B cell (primary cell): Measurements from ENCODE around the gene STAP2. TPM values are rescaled to one million over a fixed set of nuclear protein-coding genes. Genes with fewer than 3 reads are reported as not detected.
A peak's percentile ranks its signal among the peaks of the same experiment; 100 is the strongest.

Experiments
- ATAC-seq: fragments of 200-7000 bp; cut with Tn5 transposase; one replicate; pipeline ENCODE4 v1.10.0; 2021; ENCODE audit warnings: low read depth, mild to moderate bottlenecking, moderate number of reproducible peaks, moderate library complexity
- CTCF ChIA-PET: fragments of 350-600 bp; sonication (Branson Sonifier 250); formaldehyde crosslinking; loops from one replicate; lab custom pipeline; 2021; ENCODE audit warnings: antibody characterized with exemption, inconsistent platforms; lab: Charles Lee
- POLR2A ChIA-PET: fragments of 350-600 bp; sonication (Branson Sonifier 250); formaldehyde crosslinking; loops from one replicate; lab custom pipeline; 2021; ENCODE audit warnings: antibody characterized with exemption; lab: Charles Lee
- DNase-seq: peaks from one replicate; pipeline ENCODE4 v3.0.0; 2013
- H2AFZ ChIP-seq: 2 replicates; pipeline ENCODE4 v1.6.1; 2012; ENCODE audit warnings: mild to moderate bottlenecking, low read depth, low read length; ENCODE audit not compliant: insufficient read depth, poor library complexity, severe bottlenecking
- H3K27ac ChIP-seq, 2 donors: 1 replicate in 1 of 2; 2 replicates in 1 of 2; pipeline ENCODE4 v1.5.1; 2012 to 2013; ENCODE audit warnings: low read length in 2 of 2, mild to moderate bottlenecking in 2 of 2, moderate library complexity in 1 of 2
- H3K27me3 ChIP-seq, 4 experiments: fragments of 200-600 bp in 1 of 4; sonication (generic) in 1 of 4; replicated peaks in 1 of 4; 1 replicate in 2 of 4; 2 replicates in 2 of 4; pipeline versions ENCODE4 v1.6.1 to v1.7.0; 2013 to 2016; ENCODE audit warnings: low read length in 3 of 4, mild to moderate bottlenecking in 2 of 4, mixed read lengths in 1 of 4, moderate library complexity in 1 of 4; ENCODE audit not compliant: insufficient read depth in 4 of 4, control insufficient read depth in 3 of 4; ENCODE audit errors: control extremely low read depth in 1 of 4
- H3K36me3 ChIP-seq, 2 experiments: replicated peaks in 1 of 2; 1 replicate in 1 of 2; 2 replicates in 1 of 2; pipeline versions ENCODE4 v1.6.1 to v1.7.1; 2013; ENCODE audit warnings: low read length in 1 of 2; ENCODE audit not compliant: insufficient read depth in 2 of 2, control insufficient read depth in 1 of 2; ENCODE audit errors: control extremely low read depth in 1 of 2, extremely low read depth in 1 of 2
- H3K4me1 ChIP-seq, 2 donors: fragments of 200-600 bp in 1 of 2; sonication (generic) in 1 of 2; 1 replicate in 1 of 2; 2 replicates in 1 of 2; pipeline versions ENCODE4 v1.5.1 to v1.6.1; 2013 to 2017; ENCODE audit warnings: low read length in 2 of 2; ENCODE audit not compliant: control insufficient read depth in 2 of 2, insufficient read depth in 2 of 2
- H3K4me2 ChIP-seq: replicated peaks from 2 replicates; pipeline ENCODE3; 2012; ENCODE audit warnings: mild to moderate bottlenecking, low read depth, low read length; ENCODE audit not compliant: poor library complexity, severe bottlenecking
- H3K4me3 ChIP-seq, 5 experiments: fragments of 200-600 bp in 1 of 5; sonication (generic) in 1 of 5; 1 replicate in 3 of 5; 2 replicates in 2 of 5; pipeline versions ENCODE4 v1.5.1 to v1.7.0; 2011 to 2016; ENCODE audit warnings: low read length in 4 of 5, mild to moderate bottlenecking in 4 of 5, low read depth in 2 of 5, control low read depth in 1 of 5, moderate library complexity in 1 of 5; ENCODE audit not compliant: insufficient read depth in 1 of 5; ENCODE audit errors: control extremely low read depth in 1 of 5, extremely low read depth in 1 of 5
- H3K79me2 ChIP-seq: fragments of 200-600 bp; sonication (generic); one replicate; pipeline ENCODE4 v1.6.0; 2016; ENCODE audit warnings: low read length; ENCODE audit not compliant: control insufficient read depth, insufficient read depth
- H3K9ac ChIP-seq: fragments of 200-600 bp; sonication (generic); 2 replicates; pipeline ENCODE4 v1.6.1; 2017; ENCODE audit warnings: mild to moderate bottlenecking, low read length, moderate library complexity
- H3K9me3 ChIP-seq, 3 donors: one replicate each; pipeline versions ENCODE4 v1.6.1 to v1.7.1; 2013; ENCODE audit warnings: low read length in 2 of 3; ENCODE audit not compliant: control insufficient read depth in 2 of 3, insufficient read depth in 1 of 3; ENCODE audit errors: control extremely low read depth in 1 of 3
- H4K20me1 ChIP-seq: 2 replicates; pipeline ENCODE4 v1.6.0; 2012; ENCODE audit warnings: mild to moderate bottlenecking, low read length; ENCODE audit not compliant: insufficient read depth, control insufficient read depth, poor library complexity, severe bottlenecking
- H3K27ac Mint-ChIP-seq: one replicate; pipeline ENCODE4 v1.8.0; 2021; ENCODE audit warnings: mixed read lengths
- H3K27me3 Mint-ChIP-seq: one replicate; pipeline ENCODE4 v1.8.0; 2021; ENCODE audit warnings: mixed read lengths
- H3K4me1 Mint-ChIP-seq: one replicate; pipeline ENCODE4 v1.8.0; 2021; ENCODE audit warnings: mixed read lengths
- H3K4me3 Mint-ChIP-seq: one replicate; pipeline ENCODE4 v1.8.0; 2021; ENCODE audit warnings: mixed read lengths
- H3K9me3 Mint-ChIP-seq: one replicate; pipeline ENCODE4 v1.8.0; 2022; ENCODE audit warnings: mixed read lengths; ENCODE audit not compliant: insufficient read depth
- EZH2 ChIP-seq: IDR thresholded peaks from 2 replicates; pipeline ENCODE4 v1.6.1; 2012; ENCODE audit warnings: borderline replicate concordance, low read depth, mild to moderate bottlenecking, moderate library complexity, low read length; ENCODE audit not compliant: insufficient read depth, poor library complexity, severe bottlenecking
- WGBS: methylation state at CpG from one replicate; pipeline ENCODE4 v1.1.5; 2013; ENCODE audit warnings: missing lambda C conversion rate; ENCODE audit not compliant: insufficient coverage; 5-methylcytosine and 5-hydroxymethylcytosine counted together
- intact Hi-C: fragments of 100-400 bp; cut with micrococcal nuclease; formaldehyde crosslinking; loops from one replicate; pipeline ENCODE4 v1.10.0; 2022
- polyA plus RNA-seq: library from polyadenylated mRNA; depleted of rRNA; stranded (reverse); fragments of >200 nt; gene quantifications from 2 replicates; pipeline ENCODE4 v1.2.3, GENCODE V29; 2012
- total RNA-seq, 2 donors: library from RNA; stranded (reverse); fragments of 120-200 nt in 1 of 2; gene quantifications; 1 replicate in 1 of 2; 2 replicates in 1 of 2; pipeline versions ENCODE4 v1.2.3 to v1.2.4, GENCODE V29; 2013 to 2022
- TF ChIP-seq, protein P1 (sequence below): fragments of 200-600 bp; IDR thresholded peaks from one replicate; pipeline ENCODE4 v1.8.0; 2022; ENCODE audit warnings: antibody characterized with exemption, mild to moderate bottlenecking

Gene STAP2
- total and polyA plus RNA-seq, 2 donors (not counting 1 experiment from before 2014, with no cell fraction given) = 0.27 to 0.72 TPM

DNA sequence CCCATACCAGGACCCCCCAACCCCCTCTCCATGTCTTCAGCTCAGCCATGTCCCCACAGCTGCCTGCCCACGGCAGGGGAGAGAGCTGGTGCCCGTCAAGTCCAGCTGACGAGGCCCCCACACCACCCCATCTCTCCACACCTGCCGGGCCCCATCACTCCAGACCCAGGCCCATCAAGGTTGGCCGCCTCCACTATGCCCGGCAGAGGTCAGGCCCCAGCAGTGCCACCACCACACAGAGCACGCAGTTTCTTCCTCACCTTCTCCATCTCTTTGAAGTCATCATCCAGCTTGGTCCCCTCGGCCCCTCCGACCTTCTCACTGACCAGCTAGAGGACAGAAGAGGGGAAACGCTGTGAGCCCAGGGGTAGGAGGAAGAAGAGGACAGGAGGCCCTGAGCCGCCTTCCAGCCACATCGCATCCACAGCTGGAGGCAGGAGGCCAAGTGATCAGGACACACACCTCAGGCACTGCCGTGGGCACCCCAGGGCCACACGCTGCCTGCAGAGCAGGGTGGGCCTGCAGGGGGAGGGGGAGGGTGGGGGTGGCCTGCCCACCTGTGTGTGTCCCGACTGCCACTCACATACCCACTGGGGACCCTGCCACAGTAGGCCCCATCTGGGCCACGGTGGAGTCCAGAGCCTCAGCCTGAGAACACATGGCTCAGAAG lies 28.2 kb upstream of the STAP2 start:
- H3K27ac ChIP-seq = peak overlapping the region; percentile 84 to 95
- H3K4me2 ChIP-seq = no peak overlapping the region
- ChIA-PET POLR2A (interaction anchor here (0.7 to 1.3 kb wide), 4 partner anchors 9 to 104 kb away, joined by 3 to 10 read pairs (median 4); partner anchors contain the start of gene MPND), CTCF (interaction anchor here (0.9 to 2.1 kb wide), 5 partner anchors 9 to 33 kb away, joined by 3 to 14 read pairs (median 4); partner anchors contain the start of gene SH3GL1)
- Mint-ChIP-seq H3K4me3 (no peak overlapping the region), H3K9me3 (no peaks in the 10 kb centered on the region), H3K4me1 (peaks cover 41% of the 10 kb centered on the region), H3K27me3 (no peaks in the 10 kb centered on the region), H3K27ac (peak overlapping the region; percentile 78)
- intact Hi-C loops = no loop called here
- no peak overlapping the region for H3K4me3 ChIP-seq
- peak; percentile 27 for DNase-seq
- no peak overlapping the region for H2AFZ ChIP-seq
- H3K79me2 ChIP-seq = peaks cover 12% of the 10 kb centered on the region
- TF ChIP-seq, protein P1, sequence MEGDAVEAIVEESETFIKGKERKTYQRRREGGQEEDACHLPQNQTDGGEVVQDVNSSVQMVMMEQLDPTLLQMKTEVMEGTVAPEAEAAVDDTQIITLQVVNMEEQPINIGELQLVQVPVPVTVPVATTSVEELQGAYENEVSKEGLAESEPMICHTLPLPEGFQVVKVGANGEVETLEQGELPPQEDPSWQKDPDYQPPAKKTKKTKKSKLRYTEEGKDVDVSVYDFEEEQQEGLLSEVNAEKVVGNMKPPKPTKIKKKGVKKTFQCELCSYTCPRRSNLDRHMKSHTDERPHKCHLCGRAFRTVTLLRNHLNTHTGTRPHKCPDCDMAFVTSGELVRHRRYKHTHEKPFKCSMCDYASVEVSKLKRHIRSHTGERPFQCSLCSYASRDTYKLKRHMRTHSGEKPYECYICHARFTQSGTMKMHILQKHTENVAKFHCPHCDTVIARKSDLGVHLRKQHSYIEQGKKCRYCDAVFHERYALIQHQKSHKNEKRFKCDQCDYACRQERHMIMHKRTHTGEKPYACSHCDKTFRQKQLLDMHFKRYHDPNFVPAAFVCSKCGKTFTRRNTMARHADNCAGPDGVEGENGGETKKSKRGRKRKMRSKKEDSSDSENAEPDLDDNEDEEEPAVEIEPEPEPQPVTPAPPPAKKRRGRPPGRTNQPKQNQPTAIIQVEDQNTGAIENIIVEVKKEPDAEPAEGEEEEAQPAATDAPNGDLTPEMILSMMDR = no peak
- TF ChIP-seq EZH2 = no peak
- peaks cover 38 to 45% of the 10 kb centered on the region in 2 donors for H3K4me1 ChIP-seq
- H3K27me3 ChIP-seq = no peaks in the 10 kb centered on the region
- no peak for ATAC-seq
- no peaks in the 10 kb centered on the region for H3K9me3 ChIP-seq
- no peak overlapping the region for H3K9ac ChIP-seq
- peaks cover 0 to 43% of the 10 kb centered on the region in 2 experiments for H3K36me3 ChIP-seq
- H4K20me1 ChIP-seq = peaks cover 18% of the 10 kb centered on the region
- WGBS = 93% methylated on average over 9 of the region's 16 CpGs
